ENCODE results near the gene ARRDC4.

Gene ARRDC4

DNA sequence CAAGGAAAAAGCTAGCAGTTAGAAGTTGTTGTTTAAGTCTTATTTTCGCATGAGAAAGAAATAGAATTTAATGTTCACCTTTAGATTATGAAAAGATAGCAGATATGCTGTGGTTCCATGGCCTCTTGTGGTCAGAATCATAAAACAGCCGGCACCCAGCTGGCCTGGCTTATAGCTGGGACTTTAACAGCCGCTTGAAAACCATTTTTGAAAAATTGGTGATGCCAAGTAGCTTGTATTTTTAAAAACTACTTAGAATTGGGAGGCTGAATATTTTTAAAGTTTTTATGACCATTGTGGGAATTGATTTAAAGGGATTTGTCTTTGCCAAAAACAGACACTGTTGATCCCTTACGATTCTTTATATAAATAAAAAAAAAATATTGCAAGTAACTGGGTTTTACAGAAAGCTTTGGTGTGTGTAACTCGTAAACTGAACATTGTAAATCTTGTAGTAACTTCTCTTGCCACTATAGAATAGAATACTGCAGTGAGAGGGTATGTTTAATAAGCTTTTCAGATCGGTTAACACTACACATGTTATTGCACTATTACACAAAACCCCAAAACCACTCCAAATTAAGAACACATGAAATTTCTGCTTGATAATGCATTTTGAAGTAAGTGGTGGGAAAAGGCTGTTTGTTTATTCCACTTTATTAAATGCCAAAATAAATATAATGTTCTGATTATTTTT lies 6.6 kb downstream of the ARRDC4 start:
- no peaks in the 10 kb centered on the region for H3K27me3 ChIP-seq (replicated peaks; ENCODE audit: control insufficient read depth, insufficient read depth, low read length)
- H3K36me3 ChIP-seq (ENCODE audit: control insufficient read depth, insufficient read depth, low read length), result no peaks in the 10 kb centered on the region
- TF ChIP-seq, protein P1, sequence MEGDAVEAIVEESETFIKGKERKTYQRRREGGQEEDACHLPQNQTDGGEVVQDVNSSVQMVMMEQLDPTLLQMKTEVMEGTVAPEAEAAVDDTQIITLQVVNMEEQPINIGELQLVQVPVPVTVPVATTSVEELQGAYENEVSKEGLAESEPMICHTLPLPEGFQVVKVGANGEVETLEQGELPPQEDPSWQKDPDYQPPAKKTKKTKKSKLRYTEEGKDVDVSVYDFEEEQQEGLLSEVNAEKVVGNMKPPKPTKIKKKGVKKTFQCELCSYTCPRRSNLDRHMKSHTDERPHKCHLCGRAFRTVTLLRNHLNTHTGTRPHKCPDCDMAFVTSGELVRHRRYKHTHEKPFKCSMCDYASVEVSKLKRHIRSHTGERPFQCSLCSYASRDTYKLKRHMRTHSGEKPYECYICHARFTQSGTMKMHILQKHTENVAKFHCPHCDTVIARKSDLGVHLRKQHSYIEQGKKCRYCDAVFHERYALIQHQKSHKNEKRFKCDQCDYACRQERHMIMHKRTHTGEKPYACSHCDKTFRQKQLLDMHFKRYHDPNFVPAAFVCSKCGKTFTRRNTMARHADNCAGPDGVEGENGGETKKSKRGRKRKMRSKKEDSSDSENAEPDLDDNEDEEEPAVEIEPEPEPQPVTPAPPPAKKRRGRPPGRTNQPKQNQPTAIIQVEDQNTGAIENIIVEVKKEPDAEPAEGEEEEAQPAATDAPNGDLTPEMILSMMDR (IDR thresholded peaks at IDR 0.05; ENCODE audit: insufficient read depth, low read length, poor library complexity, severe bottlenecking), result no peak
- H3K4me3 ChIP-seq (replicated peaks; ENCODE audit: low read depth, low read length), result no peak overlapping the region
- no peak for DNase-seq (ENCODE audit: extremely low read depth, insufficient read length)

DNA sequence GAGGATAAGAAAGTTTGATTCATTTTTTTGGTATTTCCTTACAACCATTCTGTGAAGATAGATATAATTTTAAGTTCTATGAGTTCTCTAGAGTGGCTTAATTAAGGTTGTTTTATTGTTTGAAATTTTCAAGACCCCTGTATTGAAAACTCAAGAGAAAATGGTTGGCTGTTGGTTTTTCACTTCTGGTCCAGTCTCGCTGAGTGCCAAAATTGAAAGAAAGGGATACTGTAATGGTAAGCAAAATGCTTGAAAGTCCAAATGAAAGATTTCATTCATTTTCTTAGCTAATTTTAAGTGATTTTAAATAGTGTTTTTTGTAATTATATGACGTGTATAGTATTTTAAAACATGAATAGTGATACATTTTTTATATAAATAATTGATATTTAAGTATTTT lies 7.4 kb downstream of the ARRDC4 start:
- H3K4me3 ChIP-seq (replicated peaks; ENCODE audit: low read depth, low read length), result no peak overlapping the region
- TF ChIP-seq, protein P1 (IDR thresholded peaks at IDR 0.05; ENCODE audit: insufficient read depth, low read length, poor library complexity, severe bottlenecking), result no peak
- H3K36me3 ChIP-seq (ENCODE audit: control insufficient read depth, insufficient read depth, low read length), result no peaks in the 10 kb centered on the region
- DNase-seq (ENCODE audit: extremely low read depth, insufficient read length), result no peak
- no peaks in the 10 kb centered on the region for H3K27me3 ChIP-seq (replicated peaks; ENCODE audit: control insufficient read depth, insufficient read depth, low read length)

DNA sequence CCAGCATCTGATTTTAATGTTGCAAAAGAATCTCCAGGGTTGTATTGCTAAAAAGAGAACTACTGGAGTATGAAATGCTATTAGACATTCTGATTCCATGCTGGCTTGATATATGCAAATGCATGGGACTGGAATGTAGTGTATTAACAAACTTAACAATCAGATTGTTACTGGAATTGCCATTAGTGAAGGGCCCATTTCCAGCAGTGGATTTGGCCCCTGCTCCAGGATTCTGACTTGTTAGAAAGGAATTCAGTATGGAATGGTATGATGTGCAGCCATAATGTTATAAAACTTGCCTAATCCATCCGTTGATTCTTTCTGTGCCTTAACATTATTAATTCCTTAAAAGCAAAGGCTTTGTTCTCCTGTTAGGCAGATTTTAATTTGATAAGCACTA lies 7.9 kb downstream of the ARRDC4 start:
- DNase-seq (ENCODE audit: extremely low read depth, insufficient read length), result no peak
- Histone ChIP-seq H3K4me3 (replicated peaks; ENCODE audit: low read depth, low read length) (no peak overlapping the region), H3K36me3 (ENCODE audit: control insufficient read depth, insufficient read depth, low read length) (no peaks in the 10 kb centered on the region), H3K27me3 (replicated peaks; ENCODE audit: control insufficient read depth, insufficient read depth, low read length) (no peaks in the 10 kb centered on the region)
- TF ChIP-seq, protein P1 (IDR thresholded peaks at IDR 0.05; ENCODE audit: insufficient read depth, low read length, poor library complexity, severe bottlenecking), result no peak

DNA sequence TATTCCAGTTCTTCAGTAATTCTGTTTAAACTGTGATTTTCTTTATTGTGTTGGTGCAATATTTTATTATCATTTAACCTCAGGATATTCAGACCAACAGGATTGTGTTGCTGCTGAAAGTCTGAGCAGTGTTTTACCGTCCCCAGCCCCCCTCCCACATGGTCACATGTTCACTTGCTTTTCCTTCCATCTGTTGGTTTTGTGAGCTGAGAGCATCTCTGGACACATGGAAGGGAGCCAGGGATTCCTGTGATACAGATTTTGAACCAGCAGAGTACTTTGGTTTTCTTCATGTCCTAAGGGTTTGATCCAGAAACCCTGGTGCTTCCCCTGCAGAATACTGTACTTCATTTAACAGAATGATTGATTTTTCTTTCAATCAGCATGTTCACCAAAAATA lies 11.9 kb downstream of the ARRDC4 start:
- no peaks in the 10 kb centered on the region for H3K36me3 ChIP-seq (ENCODE audit: control insufficient read depth, insufficient read depth, low read length)
- DNase-seq (ENCODE audit: extremely low read depth, insufficient read length), result no peak
- H3K4me3 ChIP-seq (replicated peaks; ENCODE audit: low read depth, low read length), result no peak overlapping the region
- H3K27me3 ChIP-seq (replicated peaks; ENCODE audit: control insufficient read depth, insufficient read depth, low read length), result no peaks in the 10 kb centered on the region
- TF ChIP-seq, protein P1 (IDR thresholded peaks at IDR 0.05; ENCODE audit: insufficient read depth, low read length, poor library complexity, severe bottlenecking), result no peak

DNA sequence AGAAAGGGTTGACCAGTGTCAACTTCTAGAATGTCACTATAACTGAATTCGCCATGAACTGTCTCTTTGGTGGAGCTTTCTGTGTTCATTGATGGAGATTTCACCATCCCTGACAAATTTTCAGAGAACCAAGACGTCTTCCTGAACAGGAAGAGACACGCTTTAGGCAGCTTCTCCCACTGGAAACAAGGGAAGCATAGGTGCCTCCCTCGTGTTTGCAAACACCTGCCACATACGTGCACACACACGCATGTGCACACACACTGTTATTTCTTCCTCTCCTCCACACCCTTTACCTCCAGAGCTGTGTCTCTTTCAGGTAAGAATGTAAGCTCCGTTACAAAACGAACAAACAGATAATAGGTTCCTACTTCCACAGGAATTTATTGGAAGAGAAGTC lies 15.6 kb downstream of the ARRDC4 start:
- Histone ChIP-seq H3K27me3 (replicated peaks; ENCODE audit: control insufficient read depth, insufficient read depth, low read length) (no peaks in the 10 kb centered on the region), H3K4me3 (replicated peaks; ENCODE audit: low read depth, low read length) (no peak overlapping the region), H3K36me3 (ENCODE audit: control insufficient read depth, insufficient read depth, low read length) (no peaks in the 10 kb centered on the region)
- no peak for DNase-seq (ENCODE audit: extremely low read depth, insufficient read length)
- TF ChIP-seq, protein P1 (IDR thresholded peaks at IDR 0.05; ENCODE audit: insufficient read depth, low read length, poor library complexity, severe bottlenecking), result no peak

Measured in GM06990 (cell line).